AG04449 (cell line): ENCODE measurements around the gene GSX2.

Experiments used
- CTCF ChIA-PET: fragments of 350-600 bp; formaldehyde crosslinking; extraction: SDS; loops from one replicate; lab custom pipeline; 2021; ENCODE audit warnings: antibody characterized with exemption; lab: Yijun Ruan, JAX
- POLR2A ChIA-PET: fragments of 400-600, 350-600 bp; formaldehyde crosslinking; extraction: SDS; loops from one replicate; lab custom pipeline; 2020; ENCODE audit warnings: antibody characterized with exemption, inconsistent platforms; lab: Yijun Ruan, JAX
- DNase-seq: peaks from one replicate; pipeline ENCODE4 v3.0.0-alpha.2; 2010; ENCODE audit warnings: low read depth, low spot score
- H3K4me3 ChIP-seq: 2 replicates; pipeline ENCODE4 v1.5.1; 2011; ENCODE audit warnings: low read depth, mild to moderate bottlenecking, control low read depth, low read length
- CTCF ChIP-seq: IDR thresholded peaks from one replicate; pipeline ENCODE4 v1.5.1; 2011; ENCODE audit warnings: mild to moderate bottlenecking, moderate library complexity, low read length, control low read depth, inconsistent platforms; ENCODE audit not compliant: insufficient read depth; ENCODE audit errors: missing control alignments

Gene GSX2

DNA sequence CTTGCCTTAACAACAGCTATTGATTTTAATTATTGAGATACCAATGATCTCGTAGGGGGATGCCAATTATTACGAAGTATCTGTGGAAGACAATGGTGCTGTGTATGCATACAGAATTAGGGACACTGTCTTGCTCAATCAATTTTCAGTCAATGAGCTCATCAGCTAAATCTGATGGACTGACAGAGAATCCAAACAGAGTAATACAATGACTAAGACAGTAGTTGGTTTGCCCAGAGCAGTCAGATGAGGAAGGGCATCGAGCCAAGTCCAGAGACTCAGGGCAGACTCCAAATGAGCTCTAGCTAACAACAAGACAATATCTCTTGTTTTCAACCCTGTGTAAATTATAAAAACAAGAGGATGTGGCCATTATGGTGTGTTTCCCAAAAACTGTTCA is 14.7 kb upstream of the GSX2 start:
- ChIA-PET CTCF (interaction anchor here (1.0 to 1.6 kb wide), 5 partner anchors 12 to 177 kb away, joined by 3 to 10 read pairs (median 3); no protein-coding TSS in a partner anchor), POLR2A (no interaction called here)
- TF ChIP-seq CTCF, result no peak
- no peak overlapping the region for H3K4me3 ChIP-seq
- DNase-seq, result peak; percentile 52

DNA sequence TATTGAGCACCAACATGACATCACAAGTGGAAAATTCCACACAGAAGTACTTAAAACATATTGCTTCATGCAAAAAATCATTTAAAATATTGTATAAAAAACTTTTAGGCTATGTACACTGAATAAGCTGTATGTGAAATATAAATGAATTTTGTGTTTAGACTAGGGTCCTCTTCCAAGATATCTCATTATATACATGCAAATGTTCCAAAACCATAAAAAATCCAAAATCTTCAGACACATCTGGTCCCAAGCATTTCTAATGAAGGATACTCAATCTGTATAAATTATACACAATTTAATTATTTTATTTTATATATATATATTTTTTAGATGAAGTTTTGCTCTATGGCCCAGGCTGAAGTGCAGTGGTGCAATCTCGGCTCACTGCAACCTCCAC is 10.1 kb upstream of the GSX2 start:
- CTCF ChIA-PET, result no interaction called here
- no peak overlapping the region for H3K4me3 ChIP-seq
- POLR2A ChIA-PET, result no interaction called here

GRCh38 chr4:54090404-54090803 is 9.6 kb upstream of the GSX2 start:
- no peak for TF ChIP-seq CTCF
- no peak for DNase-seq
- H3K4me3 ChIP-seq, result no peak overlapping the region
- ChIA-PET CTCF (no interaction called here), POLR2A (interaction anchor here (0.7 kb wide), 1 partner anchor 769 kb away, joined by 3 read pairs; no protein-coding TSS in a partner anchor)

More for the DNA sequence above, 10.1 kb upstream of the GSX2 start:
- TF ChIP-seq CTCF, result no peak
- no peak for DNase-seq

DNA sequence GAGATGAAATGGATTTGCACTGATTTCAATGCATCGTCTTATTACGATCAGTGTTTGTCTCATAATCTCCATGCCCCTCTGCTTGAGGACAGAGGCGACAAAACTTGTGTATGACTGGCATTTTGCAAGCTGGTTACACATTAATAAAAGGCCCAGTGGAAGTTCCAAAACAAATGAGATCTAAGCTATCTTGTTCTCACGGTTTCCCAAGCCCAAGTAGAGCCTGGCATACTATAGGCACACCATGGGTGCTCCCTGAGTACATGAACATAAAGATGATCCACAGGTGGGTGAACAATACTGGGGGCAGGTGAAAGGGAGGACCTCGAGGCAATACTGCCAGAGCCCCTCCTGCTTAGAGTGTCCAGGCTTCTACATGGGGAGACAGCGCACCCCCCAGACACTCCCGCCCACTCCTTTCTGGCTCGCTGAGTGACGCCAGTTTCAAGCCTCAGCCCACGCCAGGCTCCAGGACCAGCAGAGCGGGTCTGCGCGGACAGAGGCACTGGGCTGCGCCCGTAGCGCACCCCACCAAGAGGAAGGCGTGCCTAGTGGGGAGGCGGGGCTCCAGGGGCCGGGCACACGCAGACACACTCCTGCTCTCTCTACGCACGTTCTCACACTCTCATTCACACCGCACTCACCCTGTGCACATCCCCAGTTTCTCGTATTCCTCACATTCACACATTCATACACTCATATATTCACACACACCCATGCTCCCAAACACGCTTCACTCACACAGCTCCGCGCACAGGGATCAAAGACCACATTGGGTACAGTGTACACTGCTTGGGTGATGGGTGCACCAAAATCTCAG is 8.9 kb upstream of the GSX2 start:
- CTCF ChIA-PET, result interaction anchor here (0.5 kb wide), 1 partner anchor 108 kb away, joined by 3 read pairs; no protein-coding TSS in a partner anchor
- DNase-seq, result no peak
- POLR2A ChIA-PET, result interaction anchor here (0.7 kb wide), 1 partner anchor 769 kb away, joined by 3 read pairs; no protein-coding TSS in a partner anchor
- TF ChIP-seq CTCF, result no peak
- H3K4me3 ChIP-seq, result peak overlapping the region; percentile 73

GRCh38 chr4:54091637-54092404 is 8.1 kb upstream of the GSX2 start:
- H3K4me3 ChIP-seq, result peak overlapping the region; percentile 73
- POLR2A ChIA-PET, result interaction anchor here (0.6 kb wide), 1 partner anchor 30 kb away, joined by 3 read pairs; no protein-coding TSS in a partner anchor
- no peak for TF ChIP-seq CTCF
- CTCF ChIA-PET, result no interaction called here
- DNase-seq, result no peak
